Mucosa of descending colon (tissue), 3 donors: Measurements from ENCODE around the gene METTL16. TPM values are rescaled to one million over a fixed set of nuclear protein-coding genes. Genes with fewer than 3 reads are reported as not detected.
"Not testable (repeated sequence)": the region's sequence is repeated elsewhere in the genome, so short reads cannot be mapped to it uniquely, and the experiment has no call there.

ENCODE experiments used
- ATAC-seq: fragments of 200-7000 bp; cut with Tn5 transposase; one replicate; pipeline ENCODE4 v1.9.1; 2020; ENCODE audit warnings: mild to moderate bottlenecking, moderate library complexity
- DNase-seq, 3 donors: peaks; one replicate each; pipeline ENCODE4 v3.0.0-alpha.2; 2020
- H3K36me3 ChIP-seq: fragments of 200-600 bp; one replicate; pipeline ENCODE4 v1.8.0; 2021; ENCODE audit warnings: low read depth, mild to moderate bottlenecking
- H3K4me1 ChIP-seq: fragments of 200-600 bp; one replicate; pipeline ENCODE4 v1.8.0; 2021; ENCODE audit warnings: low read depth, mild to moderate bottlenecking
- H3K4me3 ChIP-seq: fragments of 200-600 bp; one replicate; pipeline ENCODE4 v1.8.0; 2021; ENCODE audit warnings: mild to moderate bottlenecking
- H3K9me3 ChIP-seq: fragments of 200-600 bp; one replicate; pipeline ENCODE4 v1.8.0; 2021; ENCODE audit warnings: mild to moderate bottlenecking
- intact Hi-C, 2 donors: fragments of 100-400 bp; cut with DNase I in 1 of 2; cut with micrococcal nuclease in 1 of 2; formaldehyde crosslinking; loops; one replicate each; pipeline versions ENCODE4 v1.11.0 to v1.11.1; 2022; cut with DNase I, micrococcal nuclease
- total RNA-seq, 3 donors: library from RNA; stranded (reverse); fragmentation: NEBNext Ultra II Directional in 2 of 3; extraction: Animal tissue kit (Norgen Biotek cat#: 25700) in 2 of 3; gene quantifications; one replicate each; pipeline versions ENCODE4 v1.2.1 to v1.2.4, GENCODE V29; 2021 to 2023
- TF ChIP-seq, protein P1 (sequence below): fragments of 200-600 bp; IDR thresholded peaks from one replicate; pipeline ENCODE4 v1.8.0; 2022; ENCODE audit warnings: antibody characterized with exemption, mild to moderate bottlenecking
- donor health status: DM: no; HTN: no; CAD: no; lungs with moderate emphysema.
- donor health status: DM: no; HTN: no; CAD: no.
- donor health status: DM: no; HTN: yes; CAD: no.

METTL16 gene
- total RNA-seq, 3 donors from 2014 or later, result 16.2 to 30.7 (median 19.9) TPM

DNA sequence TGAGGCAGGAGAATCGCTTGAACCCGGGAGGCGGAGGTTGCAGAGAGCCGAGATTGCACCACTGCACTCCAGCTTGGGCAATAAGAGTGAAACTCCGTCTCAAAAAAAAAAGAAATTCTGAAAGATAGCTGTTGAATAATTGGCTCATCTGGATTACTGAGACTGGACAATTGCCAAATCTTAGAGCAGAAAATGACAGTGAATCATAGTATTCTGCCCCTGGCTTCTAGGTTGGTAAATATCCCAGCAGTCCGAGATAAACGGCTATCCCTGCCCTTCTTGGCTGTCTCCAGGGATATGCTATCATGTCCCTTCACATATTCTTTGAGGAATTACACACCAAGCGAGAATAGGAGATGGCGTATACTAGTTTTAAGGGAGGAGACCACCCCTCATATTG, 35.5 kb upstream of the METTL16 start:
- Histone ChIP-seq H3K4me1 (no peaks in the 10 kb centered on the region), H3K36me3 (no peaks in the 10 kb centered on the region), H3K9me3 (no peaks in the 10 kb centered on the region), H3K4me3 (no peak overlapping the region)
- TF ChIP-seq, protein P1, sequence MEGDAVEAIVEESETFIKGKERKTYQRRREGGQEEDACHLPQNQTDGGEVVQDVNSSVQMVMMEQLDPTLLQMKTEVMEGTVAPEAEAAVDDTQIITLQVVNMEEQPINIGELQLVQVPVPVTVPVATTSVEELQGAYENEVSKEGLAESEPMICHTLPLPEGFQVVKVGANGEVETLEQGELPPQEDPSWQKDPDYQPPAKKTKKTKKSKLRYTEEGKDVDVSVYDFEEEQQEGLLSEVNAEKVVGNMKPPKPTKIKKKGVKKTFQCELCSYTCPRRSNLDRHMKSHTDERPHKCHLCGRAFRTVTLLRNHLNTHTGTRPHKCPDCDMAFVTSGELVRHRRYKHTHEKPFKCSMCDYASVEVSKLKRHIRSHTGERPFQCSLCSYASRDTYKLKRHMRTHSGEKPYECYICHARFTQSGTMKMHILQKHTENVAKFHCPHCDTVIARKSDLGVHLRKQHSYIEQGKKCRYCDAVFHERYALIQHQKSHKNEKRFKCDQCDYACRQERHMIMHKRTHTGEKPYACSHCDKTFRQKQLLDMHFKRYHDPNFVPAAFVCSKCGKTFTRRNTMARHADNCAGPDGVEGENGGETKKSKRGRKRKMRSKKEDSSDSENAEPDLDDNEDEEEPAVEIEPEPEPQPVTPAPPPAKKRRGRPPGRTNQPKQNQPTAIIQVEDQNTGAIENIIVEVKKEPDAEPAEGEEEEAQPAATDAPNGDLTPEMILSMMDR, result no peak
- intact Hi-C loops, result no loop called here
- no peak for ATAC-seq
- DNase-seq, result no peak

DNA sequence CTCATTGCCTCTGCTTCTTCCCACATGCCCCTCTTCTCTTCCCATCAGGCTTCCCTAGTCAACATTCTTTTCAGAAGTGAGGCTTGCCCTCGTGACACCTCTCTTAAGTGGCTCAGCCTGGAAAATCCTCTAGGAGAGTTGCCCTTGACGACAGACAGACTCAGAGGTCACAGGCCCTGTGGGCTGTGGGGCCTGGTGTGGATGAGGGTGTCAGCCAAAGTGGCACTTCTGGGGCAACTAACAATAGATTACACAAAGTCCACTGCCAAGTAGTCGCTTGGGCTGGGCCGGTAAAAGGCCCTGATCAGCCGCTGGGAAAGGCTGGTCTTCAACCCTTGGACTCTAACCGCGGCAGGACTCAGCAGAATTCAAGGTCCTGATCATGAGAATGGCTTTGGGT, 33.7 kb upstream of the METTL16 start:
- Histone ChIP-seq H3K4me3 (no peak overlapping the region), H3K9me3 (no peaks in the 10 kb centered on the region), H3K4me1 (no peaks in the 10 kb centered on the region), H3K36me3 (no peaks in the 10 kb centered on the region)
- intact Hi-C loops, result no loop called here
- ATAC-seq, result peak; percentile 67
- DNase-seq, result peak in 2 of 3 donors; percentile 27 to 34
- TF ChIP-seq, protein P1, result no peak

DNA sequence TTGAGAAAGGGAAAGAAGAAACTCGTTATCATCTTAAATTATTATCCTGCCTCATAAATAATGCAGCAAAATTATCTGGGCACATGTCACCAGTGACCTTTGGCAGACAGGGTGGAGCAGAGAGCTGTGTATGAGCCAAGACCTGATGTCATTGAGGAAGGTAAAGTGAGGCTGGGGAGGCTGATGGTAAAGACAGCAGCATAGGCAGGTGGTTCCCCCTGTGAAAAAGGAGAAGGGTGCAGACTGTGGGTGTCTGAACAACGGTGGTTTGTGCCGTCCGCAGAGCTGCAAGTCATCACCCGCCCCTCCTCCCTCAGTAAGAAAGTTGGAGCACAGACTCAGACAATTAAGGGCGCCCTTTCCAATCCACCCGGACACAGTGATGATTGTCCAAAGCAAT, 30.8 kb upstream of the METTL16 start:
- intact Hi-C loops, result no loop called here
- peak; percentile 31 for ATAC-seq
- no peak for DNase-seq
- Histone ChIP-seq H3K4me3 (no peak overlapping the region), H3K9me3 (no peaks in the 10 kb centered on the region), H3K36me3 (no peaks in the 10 kb centered on the region), H3K4me1 (no peaks in the 10 kb centered on the region)
- TF ChIP-seq, protein P1, result no peak

DNA sequence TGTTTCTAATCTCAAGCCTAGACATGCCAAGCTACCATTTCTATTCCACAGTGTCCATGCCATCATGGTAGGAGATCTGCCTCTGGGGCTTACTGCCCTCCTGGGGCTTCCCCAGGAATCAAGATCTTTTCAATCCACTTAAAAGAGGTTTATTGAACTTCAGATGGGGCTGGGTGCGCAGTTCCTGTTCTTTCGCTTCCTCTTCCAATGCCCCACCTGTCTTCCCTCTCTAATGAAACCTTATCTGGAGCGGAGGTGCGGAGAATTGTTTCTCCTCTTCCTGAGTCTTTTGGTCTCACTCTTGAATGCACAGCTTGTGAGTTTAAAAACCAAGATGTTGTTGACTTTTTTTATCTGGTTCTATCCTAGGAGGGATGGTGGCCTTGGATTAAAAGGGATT, 30.4 kb upstream of the METTL16 start:
- no peak for DNase-seq
- intact Hi-C loops, result no loop called here
- TF ChIP-seq, protein P1, result no peak
- H3K4me3 ChIP-seq, result no peak overlapping the region
- ATAC-seq, result no peak
- no peaks in the 10 kb centered on the region for H3K36me3 ChIP-seq
- H3K9me3 ChIP-seq, result no peaks in the 10 kb centered on the region
- H3K4me1 ChIP-seq, result no peaks in the 10 kb centered on the region

DNA sequence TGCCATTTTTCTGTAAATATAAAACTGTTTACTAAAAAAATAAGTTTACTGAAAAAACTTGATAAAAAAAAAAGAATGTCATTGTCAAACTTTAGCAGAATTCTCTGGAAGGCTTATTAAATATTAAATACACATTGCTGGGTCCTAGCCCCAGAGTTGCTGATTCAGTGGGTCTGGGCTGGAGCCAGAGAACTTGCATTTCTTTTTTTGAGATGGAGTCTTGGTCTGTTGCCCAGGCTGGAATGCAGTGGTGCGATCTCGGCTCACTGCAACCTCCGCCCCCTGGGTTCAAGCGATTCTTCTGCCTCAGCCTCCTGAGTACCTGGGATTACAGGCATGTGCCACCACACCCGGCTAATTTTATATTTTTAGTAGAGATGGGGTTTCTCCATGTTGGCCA, 25.9 kb upstream of the METTL16 start:
- ATAC-seq, intact Hi-C loops, H3K4me1 ChIP-seq, H3K4me3 ChIP-seq, DNase-seq, H3K9me3 ChIP-seq, H3K36me3 ChIP-seq: not testable (repeated sequence)

DNA sequence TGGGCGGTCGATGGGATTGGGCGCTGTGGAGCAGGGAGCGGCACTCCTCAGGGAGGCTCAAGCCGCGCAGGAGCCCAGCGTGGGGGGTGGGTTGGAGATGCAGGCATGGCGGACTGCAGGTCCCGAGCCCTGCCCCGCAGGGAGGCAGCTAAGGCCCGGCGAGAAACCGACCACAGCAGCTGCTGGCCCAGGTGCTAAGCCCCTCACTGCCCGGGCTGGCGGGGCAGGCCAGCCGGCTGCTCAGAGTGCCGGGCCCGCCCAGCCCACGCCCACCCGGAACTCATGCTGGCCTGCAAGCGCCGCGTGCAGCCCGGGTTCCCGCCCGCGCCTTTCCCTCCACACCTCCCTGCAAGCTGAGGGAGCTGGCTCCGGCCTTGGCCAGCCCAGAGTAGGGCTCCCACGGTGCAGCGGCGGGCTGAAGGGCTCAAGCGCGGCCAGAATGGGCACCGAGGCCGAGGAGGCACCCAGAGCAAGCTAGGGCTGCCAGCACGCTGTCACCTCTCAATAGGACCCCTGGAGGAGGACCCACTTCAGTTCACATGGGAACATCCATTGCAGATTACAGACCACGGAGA, 20.5 kb upstream of the METTL16 start:
- H3K4me1 ChIP-seq, result no peaks in the 10 kb centered on the region
- DNase-seq (no peak), ATAC-seq (no peak)
- H3K4me3 ChIP-seq, result no peak overlapping the region
- TF ChIP-seq, protein P1, result no peak
- H3K9me3 ChIP-seq, result no peaks in the 10 kb centered on the region
- intact Hi-C loops, result no loop called here
- no peaks in the 10 kb centered on the region for H3K36me3 ChIP-seq

DNA sequence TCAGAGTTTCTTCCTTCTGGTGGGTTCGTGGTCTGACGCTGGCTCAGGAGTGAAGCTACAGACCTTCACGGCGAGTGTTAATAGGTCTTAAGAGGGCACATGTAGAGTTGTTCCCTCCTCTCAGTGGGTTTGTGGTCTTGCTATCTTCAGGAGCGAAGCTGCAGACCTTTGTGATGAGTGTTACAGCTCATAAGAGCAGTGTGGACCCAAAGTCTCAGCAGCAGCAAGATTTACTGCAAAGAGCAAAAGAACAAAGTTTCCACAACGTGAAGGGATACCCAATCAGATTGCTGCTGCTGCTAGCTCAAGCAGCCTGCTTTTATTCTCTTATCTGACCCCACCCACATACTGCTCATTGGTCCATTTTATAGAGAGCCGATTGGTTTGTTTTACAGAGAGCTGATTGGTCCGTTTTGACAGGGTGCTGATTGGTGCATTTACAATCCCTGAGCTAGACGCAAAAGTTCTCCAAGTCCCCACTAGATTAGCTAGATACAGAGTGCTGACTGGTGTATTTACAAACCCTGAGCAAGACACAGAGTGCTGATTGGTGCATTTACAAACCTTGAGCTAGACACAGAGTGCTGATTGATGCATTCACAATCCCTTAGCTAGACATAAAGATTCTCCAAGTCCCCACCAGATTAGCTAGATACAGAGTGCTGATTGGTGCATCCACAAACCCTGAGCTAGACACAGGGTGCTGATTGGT, 19.7 kb upstream of the METTL16 start:
- intact Hi-C loops, DNase-seq, ATAC-seq, H3K4me1 ChIP-seq, H3K4me3 ChIP-seq, H3K36me3 ChIP-seq, H3K9me3 ChIP-seq: not testable (repeated sequence)

DNA sequence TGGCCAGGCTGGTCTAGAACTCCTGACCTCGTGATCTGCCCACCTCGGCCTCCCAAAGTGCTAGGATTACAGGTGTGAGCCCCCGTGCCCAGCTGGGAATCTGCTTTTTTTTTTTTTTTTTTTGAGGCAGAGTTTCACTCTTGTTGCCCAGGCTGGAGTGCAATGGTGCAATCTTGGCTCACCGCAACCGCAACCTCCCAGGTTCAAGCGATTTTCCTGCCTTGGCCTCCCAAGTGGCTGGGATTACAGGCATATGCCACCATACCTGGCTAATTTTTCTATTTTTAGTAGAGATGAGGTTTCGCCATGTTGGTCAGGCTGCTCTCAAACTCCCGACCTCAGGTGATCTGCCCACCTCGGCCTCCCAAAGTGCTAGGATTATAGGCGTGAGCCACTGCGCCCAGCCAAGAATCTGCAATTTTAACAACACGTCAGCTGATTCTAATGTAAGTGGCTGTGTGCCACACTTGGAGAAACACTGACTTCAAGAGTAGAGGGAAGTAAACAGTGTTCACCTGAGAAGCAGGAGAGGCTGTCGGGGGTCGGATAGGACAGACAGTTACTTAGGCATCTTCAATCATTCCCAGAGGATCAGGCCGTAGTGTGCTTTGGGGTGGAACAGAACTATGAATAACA, 10.2 kb upstream of the METTL16 start:
- H3K4me1 ChIP-seq, H3K36me3 ChIP-seq, DNase-seq, ATAC-seq, intact Hi-C loops, H3K4me3 ChIP-seq, H3K9me3 ChIP-seq: not testable (repeated sequence)
